HEK293T (cell line): ENCODE results near the gene BICC1.

Experiments
- ARNT ChIP-seq: fragments of 450-650 bp; IDR thresholded peaks from 2 replicates; pipeline ENCODE4 v1.6.1; 2017; ENCODE audit warnings: mild to moderate bottlenecking
- BHLHE40 ChIP-seq: fragments of 450-650 bp; IDR thresholded peaks from 2 replicates; pipeline ENCODE4 v1.6.1; 2016; ENCODE audit warnings: mild to moderate bottlenecking, moderate library complexity, borderline replicate concordance
- CTBP1 ChIP-seq: fragments of 450-650 bp; IDR thresholded peaks from 2 replicates; pipeline ENCODE4 v1.6.1; 2016; ENCODE audit warnings: borderline replicate concordance
- FOXK2 ChIP-seq: fragments of 450-650 bp; IDR thresholded peaks from 2 replicates; pipeline ENCODE4 v1.6.1; 2016; ENCODE audit warnings: mild to moderate bottlenecking
- L3MBTL2 ChIP-seq: fragments of 450-650 bp; conservative IDR thresholded peaks from 2 replicates; pipeline ENCODE4 v1.6.1; 2016; ENCODE audit warnings: mild to moderate bottlenecking
- LEF1 ChIP-seq: fragments of 450-650 bp; IDR thresholded peaks from 2 replicates; pipeline ENCODE4 v1.6.1; 2017; ENCODE audit warnings: mild to moderate bottlenecking, borderline replicate concordance
- NFRKB ChIP-seq: fragments of 450-650 bp; IDR thresholded peaks from 2 replicates; pipeline ENCODE4 v1.6.1; 2016; ENCODE audit warnings: mild to moderate bottlenecking, moderate library complexity
- PKNOX1 ChIP-seq: fragments of 450-650 bp; IDR thresholded peaks from 2 replicates; pipeline ENCODE4 v1.6.1; 2016
- SP1 ChIP-seq: fragments of 450-650 bp; IDR thresholded peaks from 2 replicates; pipeline ENCODE4 v1.6.1; 2017
- SUZ12 ChIP-seq: fragments of 450-650 bp; IDR thresholded peaks from 2 replicates; pipeline ENCODE4 v1.6.1; 2016; ENCODE audit warnings: mild to moderate bottlenecking
- TARDBP ChIP-seq: fragments of 450-650 bp; IDR thresholded peaks from 2 replicates; pipeline ENCODE4 v1.6.1; 2016

- TF ChIP-seq SP1 = no peak
- no peak for TF ChIP-seq CTBP1
- TF ChIP-seq L3MBTL2 = no peak
- no peak for TF ChIP-seq NFRKB
- TF ChIP-seq LEF1 = no peak
- no peak for TF ChIP-seq ARNT
- no peak for TF ChIP-seq SUZ12
- no peak for TF ChIP-seq TARDBP
- TF ChIP-seq BHLHE40 = no peak
- no peak for TF ChIP-seq PKNOX1
- no peak for TF ChIP-seq FOXK2
Measured at GRCh38 chr10:58508316-58508715, 4.4 kb upstream of the BICC1 start.
